DOHH2 (cell line): ENCODE data around the gene TSPAN17.

Experiments
- EZH2phosphoT487 ChIP-seq: fragments of 200-600 bp; sonication (generic); IDR thresholded peaks from 2 replicates; pipeline ENCODE4 v1.6.1; 2017; ENCODE audit warnings: borderline replicate concordance, mild to moderate bottlenecking, antibody characterized with exemption, low read length, moderate library complexity, mixed read lengths
- TF ChIP-seq, protein P1 (sequence below): fragments of 200-600 bp; sonication (generic); IDR thresholded peaks from one replicate; pipeline ENCODE4 v1.5.1; 2014; ENCODE audit warnings: antibody characterized with exemption, mild to moderate bottlenecking, low read depth, low read length; ENCODE audit not compliant: poor library complexity, severe bottlenecking

- no peak for TF ChIP-seq EZH2phosphoT487
- TF ChIP-seq, protein P1, sequence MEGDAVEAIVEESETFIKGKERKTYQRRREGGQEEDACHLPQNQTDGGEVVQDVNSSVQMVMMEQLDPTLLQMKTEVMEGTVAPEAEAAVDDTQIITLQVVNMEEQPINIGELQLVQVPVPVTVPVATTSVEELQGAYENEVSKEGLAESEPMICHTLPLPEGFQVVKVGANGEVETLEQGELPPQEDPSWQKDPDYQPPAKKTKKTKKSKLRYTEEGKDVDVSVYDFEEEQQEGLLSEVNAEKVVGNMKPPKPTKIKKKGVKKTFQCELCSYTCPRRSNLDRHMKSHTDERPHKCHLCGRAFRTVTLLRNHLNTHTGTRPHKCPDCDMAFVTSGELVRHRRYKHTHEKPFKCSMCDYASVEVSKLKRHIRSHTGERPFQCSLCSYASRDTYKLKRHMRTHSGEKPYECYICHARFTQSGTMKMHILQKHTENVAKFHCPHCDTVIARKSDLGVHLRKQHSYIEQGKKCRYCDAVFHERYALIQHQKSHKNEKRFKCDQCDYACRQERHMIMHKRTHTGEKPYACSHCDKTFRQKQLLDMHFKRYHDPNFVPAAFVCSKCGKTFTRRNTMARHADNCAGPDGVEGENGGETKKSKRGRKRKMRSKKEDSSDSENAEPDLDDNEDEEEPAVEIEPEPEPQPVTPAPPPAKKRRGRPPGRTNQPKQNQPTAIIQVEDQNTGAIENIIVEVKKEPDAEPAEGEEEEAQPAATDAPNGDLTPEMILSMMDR, result no peak
These were observed 674 bp downstream of the TSPAN17 start for GRCh38 chr5:176647843-176648473.
